Loucy (cell line): Measurements from ENCODE around the gene MRAP.

Source experiments
- H2AFZ ChIP-seq: fragments of 200-600 bp; sonication (generic); 2 replicates; pipeline ENCODE4 v1.6.0; 2016; ENCODE audit warnings: antibody characterized with exemption, mild to moderate bottlenecking, low read length, moderate library complexity
- H3F3A ChIP-seq: fragments of 200-600 bp; 2 replicates; pipeline ENCODE4 v1.6.0; 2016; ENCODE audit warnings: antibody characterized with exemption, low read depth, mild to moderate bottlenecking
- H3K27me3 ChIP-seq: fragments of 200-600 bp; sonication (generic); 2 replicates; pipeline ENCODE4 v1.6.1; 2014; ENCODE audit warnings: low read length, mild to moderate bottlenecking; ENCODE audit not compliant: insufficient read depth, poor library complexity, severe bottlenecking
- H3K36me3 ChIP-seq: fragments of 200-600 bp; sonication (generic); 2 replicates; pipeline ENCODE4 v1.6.1; 2016; ENCODE audit warnings: low read length; ENCODE audit not compliant: insufficient read depth
- H3K4me1 ChIP-seq: fragments of 200-600 bp; sonication (generic); 2 replicates; pipeline ENCODE4 v1.5.1; 2014; ENCODE audit warnings: low read length, mild to moderate bottlenecking; ENCODE audit not compliant: insufficient read depth, poor library complexity, severe bottlenecking
- H3K4me2 ChIP-seq: fragments of 200-600 bp; sonication (generic); 2 replicates; pipeline ENCODE4 v1.6.0; 2014; ENCODE audit warnings: antibody characterized with exemption, low read length, low read depth, mild to moderate bottlenecking; ENCODE audit not compliant: poor library complexity, severe bottlenecking
- H3K4me3 ChIP-seq: fragments of 200-600 bp; sonication (generic); 2 replicates; pipeline ENCODE4 v1.5.1; 2014; ENCODE audit warnings: low read length, mild to moderate bottlenecking, mixed read lengths; ENCODE audit not compliant: poor library complexity, severe bottlenecking
- H3K79me2 ChIP-seq: fragments of 200-600 bp; sonication (generic); 2 replicates; pipeline ENCODE4 v1.6.1; 2014; ENCODE audit warnings: low read length; ENCODE audit not compliant: insufficient read depth
- H3K9ac ChIP-seq: fragments of 200-600 bp; sonication (generic); 2 replicates; pipeline ENCODE4 v1.6.0; 2014; ENCODE audit warnings: mild to moderate bottlenecking, low read depth, low read length, moderate library complexity; ENCODE audit not compliant: poor library complexity, severe bottlenecking
- H3K9me2 ChIP-seq: fragments of 200-600 bp; sonication (generic); replicated peaks from 2 replicates; pipeline ENCODE4 v1.6.1; 2016; ENCODE audit warnings: low read depth, low read length, mixed read lengths
- H3K9me3 ChIP-seq: fragments of 200-600 bp; sonication (generic); 2 replicates; pipeline ENCODE4 v1.6.1; 2014; ENCODE audit warnings: mild to moderate bottlenecking, antibody characterized with exemption, low read length, low read depth; ENCODE audit not compliant: insufficient read depth
- H4K20me1 ChIP-seq: fragments of 200-600 bp; sonication (generic); 2 replicates; pipeline ENCODE4 v1.6.0; 2014; ENCODE audit warnings: antibody characterized with exemption, low read length, mild to moderate bottlenecking; ENCODE audit not compliant: insufficient read depth, poor library complexity, severe bottlenecking
- EZH2phosphoT487 ChIP-seq: fragments of 200-600 bp; IDR thresholded peaks from 2 replicates; pipeline ENCODE4 v1.6.1; 2018; ENCODE audit warnings: antibody characterized with exemption, mild to moderate bottlenecking, moderate library complexity, borderline replicate concordance
- TF ChIP-seq, protein P1 (sequence below): fragments of 200-600 bp; sonication (generic); conservative IDR thresholded peaks from 2 replicates; pipeline ENCODE4 v1.5.1; 2014; ENCODE audit warnings: mild to moderate bottlenecking, antibody characterized with exemption, low read length

The MRAP gene

DNA sequence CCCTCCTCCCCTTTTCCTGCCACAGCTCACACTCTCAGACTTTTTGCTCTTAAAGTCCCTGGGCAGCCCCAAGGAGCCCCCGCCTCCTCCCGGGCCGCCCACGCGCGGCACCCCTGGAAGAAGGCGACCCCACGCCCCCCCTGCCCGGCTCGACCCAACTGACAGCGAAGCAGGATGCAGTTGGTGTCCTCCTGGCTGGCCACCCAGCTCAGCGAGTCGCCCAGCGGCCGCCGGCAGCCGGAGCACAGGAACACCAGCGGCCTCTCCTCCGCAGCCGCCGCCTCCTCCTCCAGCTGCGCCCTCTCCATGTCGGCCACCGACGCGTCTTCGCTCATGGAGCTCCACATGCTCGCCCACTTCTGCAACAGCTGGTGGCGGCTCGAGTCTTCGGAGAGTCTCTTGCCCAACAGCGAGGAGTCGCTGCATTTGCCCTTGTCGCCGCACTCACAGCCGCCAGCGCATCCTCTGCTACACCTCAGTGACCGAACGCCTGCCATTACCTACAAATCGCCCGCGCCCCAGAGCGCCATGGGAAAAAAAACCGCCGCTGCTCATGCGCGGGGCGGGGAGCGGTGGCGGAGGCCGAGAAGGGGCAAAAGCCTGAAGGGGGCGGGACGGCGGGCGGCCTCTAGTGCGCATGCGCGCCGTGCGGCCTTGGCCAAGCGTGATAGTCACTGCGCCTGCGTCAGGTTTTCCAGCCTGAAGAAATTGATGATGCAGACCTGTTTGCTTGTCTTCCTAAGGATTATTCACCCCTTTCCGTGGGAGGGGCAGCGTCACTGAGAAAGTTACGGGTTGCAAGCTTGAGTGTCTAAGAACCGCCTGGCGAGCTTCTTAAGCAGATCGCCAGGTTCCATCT is 19.9 kb upstream of the MRAP start, which contains the start of gene MIS18A:
TSS of gene MIS18A (minus strand) at position 532 of the 859 bp plus-strand sequence. CDS start at position 497, 35 bp downstream.
- peaks cover 13% of the 10 kb centered on the region for H3K4me1 ChIP-seq
- peak within 1 kb of the TSS; percentile 89 for H3K4me3 ChIP-seq
- H4K20me1 ChIP-seq: no peaks in the 10 kb centered on the region
- H3F3A ChIP-seq: no peaks in the 10 kb centered on the region
- H3K27me3 ChIP-seq: no peaks in the 10 kb centered on the region
- H2AFZ ChIP-seq: peak within 1 kb of the TSS; percentile 97
- peak within 1 kb of the TSS; percentile 87 for H3K4me2 ChIP-seq
- TF ChIP-seq EZH2phosphoT487: no peak
- TF ChIP-seq, protein P1, sequence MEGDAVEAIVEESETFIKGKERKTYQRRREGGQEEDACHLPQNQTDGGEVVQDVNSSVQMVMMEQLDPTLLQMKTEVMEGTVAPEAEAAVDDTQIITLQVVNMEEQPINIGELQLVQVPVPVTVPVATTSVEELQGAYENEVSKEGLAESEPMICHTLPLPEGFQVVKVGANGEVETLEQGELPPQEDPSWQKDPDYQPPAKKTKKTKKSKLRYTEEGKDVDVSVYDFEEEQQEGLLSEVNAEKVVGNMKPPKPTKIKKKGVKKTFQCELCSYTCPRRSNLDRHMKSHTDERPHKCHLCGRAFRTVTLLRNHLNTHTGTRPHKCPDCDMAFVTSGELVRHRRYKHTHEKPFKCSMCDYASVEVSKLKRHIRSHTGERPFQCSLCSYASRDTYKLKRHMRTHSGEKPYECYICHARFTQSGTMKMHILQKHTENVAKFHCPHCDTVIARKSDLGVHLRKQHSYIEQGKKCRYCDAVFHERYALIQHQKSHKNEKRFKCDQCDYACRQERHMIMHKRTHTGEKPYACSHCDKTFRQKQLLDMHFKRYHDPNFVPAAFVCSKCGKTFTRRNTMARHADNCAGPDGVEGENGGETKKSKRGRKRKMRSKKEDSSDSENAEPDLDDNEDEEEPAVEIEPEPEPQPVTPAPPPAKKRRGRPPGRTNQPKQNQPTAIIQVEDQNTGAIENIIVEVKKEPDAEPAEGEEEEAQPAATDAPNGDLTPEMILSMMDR: 0 out of 2 replicates have a peak, but pooled peaks have one; percentile 17
- no peaks in the 10 kb centered on the region for H3K9me3 ChIP-seq
- H3K36me3 ChIP-seq: peaks cover 2% of the 10 kb centered on the region; the same call in 1 of the 2 replicates
- H3K9ac ChIP-seq: peak within 1 kb of the TSS; percentile 85
- no peaks in the 10 kb centered on the region for H3K9me2 ChIP-seq
- peaks cover 28% of the 10 kb centered on the region for H3K79me2 ChIP-seq

- Histone ChIP-seq H3K9me3 (no peaks in the 10 kb centered on the region), H3K4me1 (peaks cover 13% of the 10 kb centered on the region), H3K4me3 (peak overlapping the region; percentile 89), H2AFZ (peak overlapping the region; percentile 96), H3K9ac (peak overlapping the region; percentile 85), H3K4me2 (peak overlapping the region; percentile 87), H3F3A (no peaks in the 10 kb centered on the region), H4K20me1 (no peaks in the 10 kb centered on the region), H3K9me2 (no peaks in the 10 kb centered on the region), H3K36me3 (no peaks in the 10 kb centered on the region), H3K27me3 (no peaks in the 10 kb centered on the region), H3K79me2 (peaks cover 28% of the 10 kb centered on the region)
- TF ChIP-seq, protein P1: no peak
- TF ChIP-seq EZH2phosphoT487: no peak
Measured at GRCh38 chr21:32279377-32279680, 19.3 kb upstream of the MRAP start.

- TF ChIP-seq, protein P1: no peak
- TF ChIP-seq EZH2phosphoT487: no peak
- H3K79me2 ChIP-seq: peaks cover 20% of the 10 kb centered on the region
- H3F3A ChIP-seq: no peaks in the 10 kb centered on the region
- H3K9ac ChIP-seq: no peak overlapping the region
- H3K4me1 ChIP-seq: peaks cover 13% of the 10 kb centered on the region
- no peaks in the 10 kb centered on the region for H3K9me2 ChIP-seq
- no peaks in the 10 kb centered on the region for H3K9me3 ChIP-seq
- no peaks in the 10 kb centered on the region for H3K27me3 ChIP-seq
- H3K4me2 ChIP-seq: no peak overlapping the region
- no peak overlapping the region for H2AFZ ChIP-seq
- no peaks in the 10 kb centered on the region for H4K20me1 ChIP-seq
- H3K4me3 ChIP-seq: no peak overlapping the region
- no peaks in the 10 kb centered on the region for H3K36me3 ChIP-seq
Measured at GRCh38 chr21:32281531-32281930, 17.1 kb upstream of the MRAP start.
